GM18861 (cell line): ENCODE measurements around the gene EPHA5.

ENCODE experiments used
- ATAC-seq: cut with Tn5 transposase; IDR thresholded peaks from one replicate; pipeline ENCODE4 v1.9.1; 2021; ENCODE audit not compliant: unreplicated experiment

The EPHA5 gene

GRCh38 chr4:65670331-65671031 is at the start of gene EPHA5:
Gene EPHA5 (minus strand): TSS chr4:65670489. CDS start chr4:65669742, 747 bp downstream.
- ATAC-seq: no peak

- ATAC-seq: no peak
Measured at GRCh38 chr4:65719635-65720034, 49.3 kb upstream of the EPHA5 start.

DNA sequence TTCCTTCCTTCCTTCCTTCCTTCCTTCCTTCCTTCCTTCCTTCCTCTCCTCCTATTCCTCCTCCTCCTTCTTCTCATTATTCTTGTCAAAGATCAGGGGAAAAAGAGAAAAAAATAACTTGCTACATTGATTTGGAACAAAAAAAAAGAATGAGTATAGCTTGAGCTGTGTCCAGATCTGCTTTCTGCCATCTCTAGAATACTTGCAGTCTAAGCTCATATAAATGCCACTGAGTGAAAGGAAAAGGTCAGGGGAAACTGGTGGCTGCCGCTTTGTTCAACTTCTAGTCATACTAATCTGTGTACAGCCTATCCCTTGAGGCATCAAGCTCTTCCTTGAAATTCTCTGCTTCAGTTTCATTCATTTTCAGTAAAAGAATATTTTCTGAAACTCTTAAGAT is 28.3 kb upstream of the EPHA5 start:
- no peak for ATAC-seq

DNA sequence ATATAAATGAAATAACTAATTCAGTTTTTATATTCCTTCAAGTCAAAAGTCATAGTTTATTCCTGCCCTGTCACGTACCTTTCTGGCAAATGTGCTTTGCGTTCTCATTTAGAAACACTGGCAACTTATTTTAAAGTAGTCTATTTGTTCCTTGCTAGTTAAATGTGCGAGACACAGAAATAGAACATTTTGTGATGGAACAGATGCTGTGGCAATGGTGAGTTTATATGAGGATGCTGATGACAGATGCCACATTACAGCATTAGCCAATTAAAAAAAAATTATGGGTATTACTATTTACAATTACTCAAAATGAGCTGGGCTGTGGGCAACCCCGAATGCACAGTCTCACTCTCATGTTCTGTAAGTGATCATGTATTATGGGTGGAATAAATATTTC is 26.1 kb upstream of the EPHA5 start:
- no peak for ATAC-seq

DNA sequence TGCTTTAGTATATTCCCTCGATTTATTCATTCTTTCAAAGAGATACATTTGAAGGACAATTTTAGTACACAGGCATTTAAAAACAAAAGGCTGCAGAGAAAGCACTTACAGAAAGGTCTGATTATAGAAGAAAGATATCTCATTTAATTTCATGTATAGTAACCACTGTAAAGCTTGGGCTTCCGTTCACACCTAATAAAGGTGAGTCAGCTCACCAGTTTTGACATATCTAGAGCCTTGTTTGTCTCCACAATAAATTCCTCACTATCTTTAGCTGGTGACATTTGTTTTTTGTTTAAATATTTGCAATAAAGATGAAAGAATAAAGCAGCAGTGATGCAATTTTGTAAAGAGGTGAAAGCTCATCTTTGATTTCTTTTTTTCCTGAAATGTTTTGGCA is 1.1 kb upstream of the EPHA5 start:
- no peak for ATAC-seq

- no peak for ATAC-seq
Measured at GRCh38 chr4:65670020-65670330, 314 bp downstream of the EPHA5 start.

DNA sequence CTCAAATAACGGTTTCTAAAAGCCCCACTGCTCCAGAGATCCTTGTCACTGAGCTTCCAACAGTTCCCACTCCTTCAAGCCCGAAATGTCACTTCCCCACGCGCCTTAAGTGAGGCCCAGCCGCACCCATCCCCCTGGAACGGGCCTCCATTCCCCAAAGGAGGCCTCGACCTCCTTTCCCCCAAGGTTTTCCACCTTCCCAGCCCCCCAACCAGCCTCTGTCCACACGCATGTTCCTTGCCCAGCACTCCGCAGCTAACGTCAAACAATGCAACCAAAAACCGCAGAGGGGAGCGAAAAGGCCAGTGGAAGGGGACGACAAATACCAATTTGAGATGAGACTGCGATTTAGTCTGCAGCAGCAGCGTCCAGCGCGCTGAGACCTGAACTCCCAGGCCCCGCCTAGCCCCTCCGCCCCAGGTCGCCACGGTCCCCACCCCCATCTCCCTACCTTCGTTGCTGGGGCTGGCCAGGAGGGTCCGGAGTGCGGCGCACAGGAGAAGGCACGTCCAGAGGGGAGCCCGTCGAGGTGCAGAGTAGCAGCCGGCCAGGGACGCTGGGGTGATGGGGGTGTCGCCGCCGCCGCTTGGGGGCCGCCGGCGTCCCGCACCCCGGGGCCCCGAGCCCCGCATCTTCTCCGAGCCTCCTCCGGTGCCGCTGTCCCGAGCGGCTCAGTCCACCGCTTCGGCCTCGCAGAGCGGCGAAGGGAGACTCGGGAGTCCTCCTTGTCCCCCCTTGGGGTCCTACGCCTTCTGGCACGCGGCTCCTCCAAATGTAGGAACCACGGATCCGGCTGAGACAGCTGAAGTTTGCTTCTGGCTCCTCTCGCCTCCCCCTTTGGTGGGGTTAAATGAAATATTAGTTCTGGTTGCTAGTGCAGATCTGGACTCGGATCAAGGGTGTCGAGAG is 924 bp downstream of the EPHA5 start:
- ATAC-seq: no peak

- ATAC-seq: no peak
Measured at GRCh38 chr4:65668201-65669089, 1.8 kb downstream of the EPHA5 start.

DNA sequence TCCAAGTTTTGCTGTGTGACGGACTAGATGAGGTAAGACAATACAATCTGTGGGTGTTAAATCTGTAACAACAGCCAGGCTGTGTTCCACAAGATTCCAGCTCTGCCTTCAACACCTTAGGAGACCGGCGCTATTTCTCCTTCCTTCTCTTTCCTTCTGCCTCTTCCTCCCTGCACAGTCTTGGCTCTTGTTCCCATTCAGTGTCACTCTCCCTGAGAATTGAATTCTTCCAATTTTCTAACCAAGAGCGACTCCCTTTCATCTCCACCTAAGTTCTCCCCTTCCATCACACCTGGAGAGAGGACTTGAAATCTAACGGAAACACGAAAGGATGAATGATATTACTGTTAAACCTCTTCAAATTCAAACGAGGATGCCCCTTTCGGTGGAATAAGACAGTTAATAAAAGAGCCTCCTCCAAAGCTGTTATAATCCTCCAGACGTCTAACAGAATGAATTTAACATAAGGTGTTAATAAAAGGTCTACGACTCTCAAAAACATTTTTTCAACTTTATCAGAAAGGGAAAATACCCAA is 2.7 kb downstream of the EPHA5 start:
- ATAC-seq: no peak

DNA sequence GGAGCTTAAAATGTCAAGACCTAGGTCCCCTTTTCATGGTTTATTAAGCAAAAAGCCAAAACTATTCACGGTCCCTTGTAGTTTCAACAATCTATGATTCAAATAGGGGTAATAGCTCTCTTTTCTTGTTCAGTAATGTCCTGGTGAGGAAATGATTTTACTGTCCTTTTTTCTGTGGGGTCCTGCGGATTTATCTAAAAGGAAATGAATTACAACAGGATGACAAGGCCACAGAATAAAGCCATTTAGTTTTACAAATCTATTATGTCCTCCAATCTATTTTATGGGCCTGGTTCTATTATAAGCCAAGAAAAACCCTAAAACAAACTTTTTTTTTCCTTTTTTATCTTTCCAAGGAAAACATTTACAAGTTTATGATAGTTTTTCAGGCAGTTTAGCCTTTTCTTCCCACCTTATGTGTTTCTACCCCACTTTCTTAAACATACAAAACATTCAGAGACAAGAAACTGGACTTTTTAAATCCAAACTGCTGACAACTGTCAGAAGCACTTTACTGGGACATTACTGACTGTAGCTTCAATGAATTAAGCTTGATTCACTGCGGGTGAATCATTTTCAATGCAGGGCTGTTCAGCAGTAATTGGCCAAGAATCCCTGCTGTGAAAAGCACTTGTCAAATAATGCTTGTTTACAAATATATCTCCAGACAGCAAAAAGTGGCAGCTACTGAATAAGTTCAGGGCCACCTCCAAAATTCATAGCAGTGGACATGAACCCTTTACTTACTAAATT is 4.3 kb downstream of the EPHA5 start:
- no peak for ATAC-seq

DNA sequence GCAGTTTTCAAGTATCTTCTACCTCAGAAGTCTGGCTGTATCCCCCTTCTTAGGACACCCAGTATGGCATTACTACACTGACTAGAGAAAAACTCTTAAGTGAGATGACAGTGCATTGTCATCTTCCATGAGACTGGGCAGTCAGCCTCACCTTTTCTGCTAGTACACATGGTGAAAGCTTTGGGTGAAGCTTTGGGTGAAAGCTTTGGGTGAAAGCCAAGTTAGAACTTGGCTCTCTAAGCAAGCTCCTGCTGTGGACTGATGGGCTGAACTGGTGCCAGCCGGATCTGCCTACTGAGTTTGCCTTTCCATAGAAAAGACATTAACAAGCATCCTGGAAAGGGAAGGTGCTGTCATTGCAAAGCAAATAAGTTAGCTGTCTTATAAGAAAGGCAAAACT is 8.8 kb downstream of the EPHA5 start:
- ATAC-seq: no peak

- no peak for ATAC-seq
Measured at GRCh38 chr4:65658117-65658516, 12.2 kb downstream of the EPHA5 start.

DNA sequence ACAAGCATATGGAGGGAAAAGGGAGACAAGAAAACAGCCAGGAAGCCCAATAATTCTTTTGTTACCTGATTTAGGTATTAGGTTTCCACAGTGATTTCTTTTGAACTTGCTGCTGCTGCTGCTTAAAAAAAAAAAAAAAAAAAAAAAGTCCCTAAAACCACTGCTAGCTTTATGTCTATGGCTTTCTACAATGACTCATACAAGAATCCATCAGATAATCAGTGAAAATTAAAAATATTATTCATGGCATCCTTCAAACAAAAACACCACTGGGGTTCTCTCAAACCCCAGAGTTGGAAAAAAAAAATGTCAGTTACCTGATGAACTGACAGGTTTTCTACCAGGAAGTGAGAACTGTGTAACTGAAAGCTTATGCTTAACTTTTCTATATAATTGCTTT is 14.3 kb downstream of the EPHA5 start:
- ATAC-seq: no peak

DNA sequence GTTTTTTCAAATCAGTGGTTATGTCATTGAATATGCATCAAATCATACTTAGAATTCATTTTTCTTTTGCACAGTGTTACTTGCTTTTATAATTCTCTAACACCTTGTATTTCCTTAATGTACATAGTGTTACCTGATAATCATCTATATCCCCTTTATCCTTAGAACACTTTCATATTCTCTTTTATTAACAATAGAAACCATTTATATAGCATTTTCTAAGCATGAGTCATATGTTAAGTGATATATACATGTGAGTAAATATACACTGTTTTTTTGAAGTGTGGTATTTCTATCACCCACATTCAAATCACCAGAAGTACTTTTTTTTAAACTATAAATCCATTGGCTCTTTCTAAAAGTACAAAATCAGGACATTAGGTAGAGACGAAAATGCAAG is 15.3 kb downstream of the EPHA5 start:
- ATAC-seq: no peak

DNA sequence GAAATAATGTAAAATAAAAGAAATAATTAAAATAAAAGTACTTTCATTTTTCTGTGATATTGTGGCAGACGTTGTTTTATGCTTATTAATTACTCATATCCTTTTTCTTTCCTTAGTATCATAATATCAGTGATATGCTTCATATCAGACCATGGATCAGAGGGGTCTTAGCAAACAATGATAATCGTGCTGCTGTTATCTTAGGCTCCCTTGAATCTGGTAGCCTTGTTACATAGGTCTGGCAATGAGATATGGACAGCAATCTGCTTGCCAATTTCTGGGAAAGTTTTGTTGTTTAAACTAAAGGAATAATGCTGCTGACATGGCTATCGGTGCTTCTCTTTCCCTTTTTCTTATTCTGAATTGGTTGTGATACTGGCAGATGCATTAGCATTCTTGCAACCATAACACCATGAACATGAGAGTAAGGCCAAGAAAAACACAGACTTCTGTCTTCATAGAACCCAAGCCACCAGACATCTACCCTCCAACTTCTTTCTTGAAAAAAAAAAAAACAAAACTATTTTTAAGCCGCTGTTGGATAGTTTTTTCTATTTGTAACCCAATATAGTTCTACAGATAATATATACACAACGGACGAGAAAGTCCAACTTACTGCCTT is 16.4 kb downstream of the EPHA5 start:
- ATAC-seq: no peak

GRCh38 chr4:65651751-65652150 is 18.5 kb downstream of the EPHA5 start:
- ATAC-seq: no peak

DNA sequence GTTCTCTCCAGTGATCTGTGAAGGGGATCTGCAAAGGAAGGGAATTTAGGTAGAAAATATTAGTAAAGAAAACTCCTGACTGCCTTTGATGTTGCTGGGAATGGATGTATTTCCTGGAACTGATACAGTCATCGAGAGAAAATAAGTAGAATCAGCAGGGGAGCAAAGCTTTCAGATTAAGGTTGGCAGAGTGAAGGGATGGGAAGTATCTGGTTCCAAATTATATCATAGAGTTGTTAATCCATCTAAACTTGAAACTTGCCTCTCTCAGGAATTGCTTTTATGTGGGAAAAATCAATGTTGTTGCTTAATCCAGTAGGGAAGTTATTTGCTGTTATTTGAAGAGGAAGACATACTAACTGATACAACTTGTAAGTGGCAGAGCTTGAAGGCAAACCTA is 19.3 kb downstream of the EPHA5 start:
- no peak for ATAC-seq

DNA sequence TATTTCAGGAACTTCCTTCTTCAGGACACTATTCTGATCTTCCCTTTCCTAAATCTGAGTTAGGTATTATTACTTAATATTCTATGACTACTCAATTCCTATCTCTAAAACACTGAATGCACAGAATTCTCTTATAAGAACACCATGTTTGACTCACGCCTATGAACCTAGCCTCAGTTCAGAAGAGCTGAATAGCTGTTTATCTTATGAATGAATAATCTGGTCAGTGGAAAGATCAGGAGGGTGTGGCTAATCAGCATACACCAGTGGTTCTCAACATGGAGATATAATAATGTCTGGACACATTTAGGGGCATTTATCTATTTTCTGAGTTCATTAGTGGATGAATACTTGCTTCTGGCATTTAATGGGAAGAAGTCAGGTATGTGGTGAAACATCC is 24.2 kb downstream of the EPHA5 start:
- ATAC-seq: no peak

- no peak for ATAC-seq
Measured at GRCh38 chr4:65645185-65645584, 25.1 kb downstream of the EPHA5 start.
